GM10266 (cell line): Measurements from ENCODE around the gene PSEN1.
"Not testable (repeated sequence)": the region's sequence is repeated elsewhere in the genome, so short reads cannot be mapped to it uniquely, and the experiment has no call there.

Experiments used
- DNase-seq: peaks from one replicate; pipeline ENCODE4 v3.0.0; 2012; ENCODE audit errors: extremely low spot score
- TF ChIP-seq, protein P1 (sequence below): IDR thresholded peaks from 2 replicates; pipeline ENCODE4 v1.5.1; 2012; ENCODE audit warnings: mild to moderate bottlenecking, low read depth; ENCODE audit not compliant: control insufficient read depth, insufficient read depth; ENCODE audit errors: missing control alignments

Gene PSEN1

DNA sequence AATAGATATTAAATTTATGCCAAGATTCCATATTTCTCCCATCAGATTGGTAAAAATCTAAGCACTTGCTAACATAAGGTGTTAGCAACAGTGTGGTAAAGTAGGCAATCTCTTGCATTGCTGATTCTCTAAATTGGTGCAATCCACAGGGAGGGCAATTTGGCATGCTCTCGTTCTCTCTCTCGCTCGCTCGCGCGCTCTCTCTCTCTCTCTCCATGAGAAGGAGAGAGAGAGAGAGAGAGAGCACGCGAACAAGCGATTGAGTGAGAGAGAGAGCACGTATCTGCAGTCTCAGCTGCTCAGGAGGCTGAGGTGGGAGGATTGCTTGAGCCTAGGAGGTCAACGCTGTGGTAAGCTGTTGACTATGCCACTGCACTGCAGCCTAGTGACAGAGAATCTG lies 25.9 kb downstream of the PSEN1 start:
- TF ChIP-seq, protein P1, sequence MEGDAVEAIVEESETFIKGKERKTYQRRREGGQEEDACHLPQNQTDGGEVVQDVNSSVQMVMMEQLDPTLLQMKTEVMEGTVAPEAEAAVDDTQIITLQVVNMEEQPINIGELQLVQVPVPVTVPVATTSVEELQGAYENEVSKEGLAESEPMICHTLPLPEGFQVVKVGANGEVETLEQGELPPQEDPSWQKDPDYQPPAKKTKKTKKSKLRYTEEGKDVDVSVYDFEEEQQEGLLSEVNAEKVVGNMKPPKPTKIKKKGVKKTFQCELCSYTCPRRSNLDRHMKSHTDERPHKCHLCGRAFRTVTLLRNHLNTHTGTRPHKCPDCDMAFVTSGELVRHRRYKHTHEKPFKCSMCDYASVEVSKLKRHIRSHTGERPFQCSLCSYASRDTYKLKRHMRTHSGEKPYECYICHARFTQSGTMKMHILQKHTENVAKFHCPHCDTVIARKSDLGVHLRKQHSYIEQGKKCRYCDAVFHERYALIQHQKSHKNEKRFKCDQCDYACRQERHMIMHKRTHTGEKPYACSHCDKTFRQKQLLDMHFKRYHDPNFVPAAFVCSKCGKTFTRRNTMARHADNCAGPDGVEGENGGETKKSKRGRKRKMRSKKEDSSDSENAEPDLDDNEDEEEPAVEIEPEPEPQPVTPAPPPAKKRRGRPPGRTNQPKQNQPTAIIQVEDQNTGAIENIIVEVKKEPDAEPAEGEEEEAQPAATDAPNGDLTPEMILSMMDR = no peak
- DNase-seq = no peak

DNA sequence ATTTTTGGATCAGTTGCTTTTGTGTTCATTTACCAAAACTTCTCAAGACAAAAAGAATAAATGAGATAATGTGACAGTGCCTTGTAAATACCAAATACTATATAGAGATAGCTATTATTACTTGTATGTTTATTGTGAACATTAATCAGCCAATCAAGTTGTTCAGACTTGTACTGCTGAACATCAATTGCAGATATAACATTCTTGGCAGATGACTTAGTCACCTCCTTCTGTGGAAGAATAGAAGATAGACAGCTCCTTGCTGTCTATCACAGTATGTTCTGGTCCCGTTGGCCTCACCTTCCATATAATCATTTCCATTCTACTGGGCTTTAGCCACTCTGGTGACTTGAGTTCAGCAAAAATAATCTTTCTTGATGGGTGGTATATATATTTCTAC lies 30.1 kb downstream of the PSEN1 start:
- no peak for DNase-seq
- TF ChIP-seq, protein P1 = no peak

DNA sequence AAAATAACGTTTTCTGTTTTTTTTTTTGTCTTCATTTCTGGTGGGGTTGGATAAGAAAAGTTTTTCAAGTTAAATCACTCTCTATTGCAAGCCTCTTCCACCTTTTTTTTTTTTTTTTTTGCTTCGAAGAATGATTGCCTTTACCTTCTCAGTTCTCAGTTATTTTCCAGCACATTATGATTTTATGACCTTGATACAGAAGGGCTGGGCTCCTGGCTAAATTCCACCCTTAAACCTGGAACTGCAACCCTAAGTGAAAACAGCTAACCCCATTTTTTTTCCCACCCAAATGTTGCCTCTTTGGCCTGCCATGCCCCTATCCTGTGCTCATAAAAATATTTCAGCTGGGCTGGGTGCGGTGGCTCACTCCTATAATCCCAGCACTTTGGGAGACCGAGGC lies 31.4 kb downstream of the PSEN1 start:
- no peak for DNase-seq
- TF ChIP-seq, protein P1 = no peak

DNA sequence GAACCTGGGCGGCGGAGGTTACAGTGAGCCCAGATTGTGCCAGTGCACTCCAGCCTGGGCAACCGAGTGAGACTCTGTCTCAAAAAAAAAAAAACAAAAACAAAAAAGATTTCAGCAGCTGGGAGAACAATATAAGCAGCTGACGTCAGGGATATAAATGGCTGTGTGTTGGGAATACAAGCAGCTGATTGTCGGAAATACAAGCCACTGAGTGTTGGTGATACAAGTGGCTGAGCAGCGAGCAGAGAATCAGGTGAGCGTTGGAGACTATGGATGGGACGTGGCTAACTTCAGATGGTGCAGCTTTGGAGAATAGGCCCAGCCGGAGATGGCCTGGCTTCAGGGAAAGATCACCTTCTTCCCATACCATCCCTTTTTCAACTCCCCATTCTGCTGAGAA lies 32.0 kb downstream of the PSEN1 start:
- TF ChIP-seq, protein P1 = no peak
- no peak for DNase-seq

DNA sequence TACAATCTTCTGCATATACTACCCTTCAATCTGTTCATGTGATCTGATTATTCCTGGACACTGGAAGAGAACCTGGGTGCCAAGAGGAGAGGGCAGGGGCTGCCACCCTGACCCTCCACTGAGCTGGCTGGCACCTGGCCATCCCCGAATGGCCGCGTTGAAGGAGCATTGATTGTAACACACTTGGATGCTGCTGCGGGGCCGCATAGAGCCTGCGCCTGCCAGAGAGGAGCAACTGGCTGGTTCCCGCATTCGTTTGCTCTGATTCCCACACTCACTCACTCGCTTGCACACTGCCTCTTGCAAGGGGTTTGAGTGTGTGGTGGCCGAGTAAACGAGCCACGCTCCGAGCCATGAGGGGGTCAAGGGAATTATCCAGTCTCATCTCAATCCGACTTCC lies 32.4 kb downstream of the PSEN1 start:
- no peak for DNase-seq
- TF ChIP-seq, protein P1 = no peak

DNA sequence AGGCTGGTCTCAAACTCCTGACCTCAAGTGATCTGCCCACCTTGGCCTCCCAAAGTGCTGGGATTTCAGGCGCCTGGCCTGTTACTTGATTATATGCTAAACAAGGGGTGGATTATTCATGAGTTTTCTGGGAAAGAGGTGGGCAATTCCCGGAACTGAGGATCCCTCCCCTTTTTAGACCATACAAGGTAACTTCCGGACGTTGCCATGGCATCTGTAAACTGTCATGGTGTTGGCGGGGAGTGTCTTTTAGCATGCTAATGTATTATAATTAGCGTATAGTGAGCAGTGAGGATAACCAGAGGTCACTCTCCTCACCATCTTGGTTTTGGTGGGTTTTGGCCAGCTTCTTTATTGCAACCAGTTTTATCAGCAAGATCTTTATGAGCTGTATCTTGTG lies 33.5 kb downstream of the PSEN1 start:
- DNase-seq = not testable (repeated sequence)

DNA sequence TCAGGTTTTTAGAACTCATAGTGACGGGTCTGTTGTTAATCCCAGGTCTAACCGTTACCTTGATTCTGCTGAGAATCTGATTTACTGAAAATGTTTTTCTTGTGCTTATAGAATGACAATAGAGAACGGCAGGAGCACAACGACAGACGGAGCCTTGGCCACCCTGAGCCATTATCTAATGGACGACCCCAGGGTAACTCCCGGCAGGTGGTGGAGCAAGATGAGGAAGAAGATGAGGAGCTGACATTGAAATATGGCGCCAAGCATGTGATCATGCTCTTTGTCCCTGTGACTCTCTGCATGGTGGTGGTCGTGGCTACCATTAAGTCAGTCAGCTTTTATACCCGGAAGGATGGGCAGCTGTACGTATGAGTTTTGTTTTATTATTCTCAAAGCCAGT lies 34.4 kb downstream of the PSEN1 start:
- TF ChIP-seq, protein P1 = no peak
- no peak for DNase-seq

DNA sequence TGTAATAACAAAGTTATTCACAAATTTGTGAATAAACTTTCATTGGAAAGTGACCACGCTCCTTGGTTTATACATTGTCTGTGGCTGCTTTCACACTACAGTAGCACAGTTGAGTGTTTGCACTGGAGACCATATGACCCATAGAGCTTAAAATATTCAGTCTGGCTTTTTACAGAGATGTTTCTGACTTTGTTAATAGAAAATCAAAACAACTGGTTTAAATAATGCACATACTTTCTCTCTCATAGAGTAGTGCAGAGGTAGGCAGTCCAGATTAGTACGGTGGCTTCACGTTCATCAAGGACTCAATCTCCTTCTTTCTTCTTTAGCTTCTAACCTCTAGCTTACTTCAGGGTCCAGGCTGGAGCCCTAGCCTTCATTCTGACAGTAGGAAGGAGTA lies 36.2 kb downstream of the PSEN1 start:
- TF ChIP-seq, protein P1 = no peak
- DNase-seq = no peak
